HG02885 (cell line): ENCODE measurements around the gene C5orf22.
A peak's percentile ranks its signal among the peaks of the same experiment; 100 is the strongest.
"Not testable (repeated sequence)": the region's sequence is repeated elsewhere in the genome, so short reads cannot be mapped to it uniquely, and the experiment has no call there.

Experiments used
- ATAC-seq: cut with Tn5 transposase; IDR thresholded peaks from one replicate; pipeline ENCODE4 v1.9.1; 2021; ENCODE audit warnings: mild to moderate bottlenecking; ENCODE audit not compliant: unreplicated experiment, poor library complexity

The C5orf22 gene

DNA sequence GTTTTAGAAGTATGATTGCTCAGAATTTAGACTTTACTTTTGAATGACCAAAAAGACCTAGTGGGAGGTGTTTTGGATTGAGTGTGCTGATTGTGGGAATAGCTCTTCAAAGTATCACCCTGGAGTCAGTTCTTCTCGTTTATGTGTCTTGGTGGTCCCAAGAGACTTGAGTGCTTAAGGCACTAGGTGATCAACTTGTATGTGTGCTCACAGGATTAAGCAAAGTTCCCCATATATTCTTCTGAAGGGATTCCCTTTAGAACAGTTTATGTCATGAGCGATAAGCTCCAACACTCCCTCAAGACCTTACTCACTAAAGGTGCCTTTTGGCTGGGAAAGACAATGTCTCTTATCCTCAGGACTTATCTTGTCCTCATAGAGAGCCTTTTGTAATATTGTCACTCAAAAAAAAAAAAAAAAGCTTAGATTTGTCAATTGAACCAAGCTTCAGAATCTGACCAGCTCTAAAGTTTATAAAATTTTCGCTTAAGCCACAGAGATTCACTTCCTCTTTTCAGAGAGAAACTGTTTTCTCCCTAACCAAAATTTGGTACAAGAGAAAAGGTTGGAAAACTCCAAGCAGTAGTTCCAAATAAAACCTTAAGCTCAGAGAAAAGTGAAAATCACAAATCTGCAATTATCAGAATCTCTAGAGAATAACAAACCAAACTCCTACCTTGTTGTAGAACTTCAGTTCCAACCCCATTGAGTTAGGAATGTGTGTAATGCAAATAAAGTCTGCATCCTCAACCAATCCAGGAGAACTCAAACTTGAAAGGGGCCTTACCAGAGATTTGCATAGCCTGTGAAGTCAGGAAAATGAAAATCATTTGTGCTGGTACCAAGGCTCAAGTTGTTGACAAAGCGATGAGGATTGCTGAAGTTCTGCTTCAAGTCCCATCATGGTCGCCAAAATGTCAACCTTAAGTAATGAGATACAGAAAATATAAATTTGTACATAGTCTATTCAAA lies 66.8 kb downstream of the C5orf22 start:
- peak; percentile 54 for ATAC-seq

DNA sequence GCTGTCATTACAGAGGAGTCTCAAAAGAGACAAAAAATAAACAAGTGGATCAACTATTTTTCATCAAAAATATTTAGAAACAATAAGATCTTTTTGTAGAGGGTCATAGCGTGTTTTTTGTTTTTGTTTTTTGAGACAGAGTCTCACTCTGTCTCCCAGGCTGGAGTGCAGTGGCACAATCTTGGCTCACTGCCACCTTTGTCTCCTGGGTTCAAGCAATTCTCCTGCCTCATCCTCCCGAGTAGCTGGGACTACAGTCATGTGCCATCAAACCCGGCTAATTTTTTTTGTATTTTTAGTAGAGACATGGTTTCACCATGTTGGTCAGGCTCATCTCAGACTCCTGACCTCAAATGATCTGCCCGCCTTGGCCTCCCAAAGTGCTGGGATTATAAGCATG lies 70.2 kb downstream of the C5orf22 start:
- not testable (repeated sequence) for ATAC-seq

DNA sequence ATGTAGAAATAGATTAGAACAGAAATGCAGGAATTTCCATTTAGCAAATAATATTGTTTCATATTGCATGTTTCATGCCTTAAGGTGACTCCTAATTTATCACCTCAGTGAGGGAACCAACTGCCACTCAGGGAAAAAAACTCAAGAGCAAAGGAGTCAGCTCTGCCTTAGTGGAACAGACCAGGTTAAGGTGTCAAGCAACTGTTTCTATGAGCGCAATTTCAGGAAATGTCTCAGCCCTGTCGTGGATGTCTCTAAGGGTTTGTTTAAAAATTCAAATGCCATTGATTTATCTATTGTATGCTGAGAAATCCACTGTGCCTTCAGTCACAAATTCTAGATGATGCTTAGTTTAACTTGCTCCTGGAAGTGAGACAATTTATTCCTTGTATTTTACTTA lies 72.1 kb downstream of the C5orf22 start:
- ATAC-seq = no peak

DNA sequence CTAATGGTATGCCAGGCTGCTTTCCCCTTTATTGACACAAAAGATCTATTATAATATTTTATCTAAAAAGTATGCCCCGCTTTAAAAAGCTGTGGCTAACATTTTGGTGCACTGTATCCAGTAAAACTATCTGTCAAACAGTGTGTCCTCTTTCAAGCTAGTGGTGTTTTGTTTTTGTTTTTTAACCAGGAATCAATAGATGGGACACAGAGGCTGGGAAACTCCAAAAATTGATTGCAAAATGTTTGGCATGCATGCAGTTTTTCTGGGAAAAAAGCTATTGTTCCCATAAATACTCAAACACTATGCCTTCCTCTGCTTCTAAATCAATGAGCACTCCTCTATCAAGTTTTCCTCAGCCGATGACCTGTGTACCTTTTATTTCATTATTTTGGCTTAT lies 72.5 kb downstream of the C5orf22 start:
- no peak for ATAC-seq
